Upper lobe of right lung (tissue), 1 donor: ENCODE data around the gene POC1A. TPM values are rescaled to one million over a fixed set of nuclear protein-coding genes. Genes with fewer than 3 reads are reported as not detected.

ENCODE experiments used
- ATAC-seq: fragments of 200-7000 bp; cut with Tn5 transposase; one replicate; pipeline ENCODE4 v1.9.1; 2020; ENCODE audit warnings: mild to moderate bottlenecking, moderate library complexity
- DNase-seq: peaks from one replicate; pipeline ENCODE4 v3.0.0-alpha.2; 2020
- H3K27ac ChIP-seq: fragments of 200-600 bp; one replicate; pipeline ENCODE4 v1.8.0; 2022
- H3K27me3 ChIP-seq: fragments of 200-600 bp; one replicate; pipeline ENCODE4 v1.8.0; 2022; ENCODE audit warnings: mild to moderate bottlenecking
- H3K36me3 ChIP-seq: fragments of 200-600 bp; one replicate; pipeline ENCODE4 v1.8.0; 2022
- H3K4me1 ChIP-seq: fragments of 200-600 bp; one replicate; pipeline ENCODE4 v1.8.0; 2022
- H3K4me3 ChIP-seq: fragments of 200-600 bp; one replicate; pipeline ENCODE4 v1.8.0; 2022; ENCODE audit warnings: mild to moderate bottlenecking
- H3K9me3 ChIP-seq: fragments of 200-600 bp; one replicate; pipeline ENCODE4 v1.8.0; 2022
- CTCF ChIP-seq: fragments of 200-600 bp; IDR thresholded peaks from one replicate; pipeline ENCODE4 v1.8.0; 2022; ENCODE audit warnings: antibody characterized with exemption
- intact Hi-C: fragments of 100-400 bp; cut with DNase I; formaldehyde crosslinking; loops from one replicate; pipeline ENCODE4 v1.11.0; 2022
- total RNA-seq: library from RNA; stranded (reverse); fragmentation: NEBNext Ultra II Directional; extraction: Animal tissue kit (Norgen Biotek cat#: 25700); gene quantifications from one replicate; pipeline ENCODE4 v1.2.1, GENCODE V29; 2021
- donor health status: DM: no; HTN: yes; CAD: no; lungs with severe emphysema.

Gene POC1A
- total RNA-seq, 1 donor from 2014 or later, result 2.5 TPM

GRCh38 chr3:52097851-52098507 lies 56.2 kb downstream of the POC1A start:
- no peak for ATAC-seq

GRCh38 chr3:52095990-52096775 lies 58.0 kb downstream of the POC1A start:
- ATAC-seq (peak; percentile 9), DNase-seq (peak; percentile 40)
- Histone ChIP-seq H3K27me3 (no peaks in the 10 kb centered on the region), H3K4me1 (peaks cover 13% of the 10 kb centered on the region), H3K9me3 (peaks cover 2% of the 10 kb centered on the region), H3K36me3 (no peaks in the 10 kb centered on the region), H3K4me3 (no peak overlapping the region), H3K27ac (no peak overlapping the region)
- TF ChIP-seq CTCF, result no peak
- intact Hi-C loops, result no loop called here

More at GRCh38 chr3:52097851-52098507, 56.2 kb downstream of the POC1A start:
- intact Hi-C loops, result no loop called here
- Histone ChIP-seq H3K36me3 (no peaks in the 10 kb centered on the region), H3K4me1 (peaks cover 3% of the 10 kb centered on the region), H3K9me3 (peaks cover 7% of the 10 kb centered on the region), H3K27ac (peak overlapping the region; percentile 30), H3K27me3 (no peaks in the 10 kb centered on the region), H3K4me3 (no peak overlapping the region)
- DNase-seq, result peak; percentile 30
- TF ChIP-seq CTCF, result no peak

GRCh38 chr3:52094571-52095485 lies 59.4 kb downstream of the POC1A start:
- ATAC-seq (no peak), DNase-seq (peak; percentile 46)
- no peak overlapping the region for H3K4me3 ChIP-seq
- no peaks in the 10 kb centered on the region for H3K36me3 ChIP-seq
- peaks cover 26% of the 10 kb centered on the region for H3K4me1 ChIP-seq
- no peak for TF ChIP-seq CTCF
- no peaks in the 10 kb centered on the region for H3K27me3 ChIP-seq
- no peaks in the 10 kb centered on the region for H3K9me3 ChIP-seq
- intact Hi-C loops, result no loop called here
- H3K27ac ChIP-seq, result no peak overlapping the region

- no peak for TF ChIP-seq CTCF
- Histone ChIP-seq H3K4me3 (no peak overlapping the region), H3K27ac (no peak overlapping the region), H3K27me3 (no peaks in the 10 kb centered on the region), H3K9me3 (no peaks in the 10 kb centered on the region), H3K4me1 (peaks cover 32% of the 10 kb centered on the region), H3K36me3 (no peaks in the 10 kb centered on the region)
- DNase-seq (peak; percentile 59), ATAC-seq (no peak)
- intact Hi-C loops, result no loop called here
These were observed 60.3 kb downstream of the POC1A start for GRCh38 chr3:52093756-52094545.

GRCh38 chr3:52092891-52093290 lies 61.3 kb downstream of the POC1A start:
- H3K4me3 ChIP-seq, result no peak overlapping the region
- H3K4me1 ChIP-seq, result peaks cover 39% of the 10 kb centered on the region
- H3K9me3 ChIP-seq, result no peaks in the 10 kb centered on the region
- TF ChIP-seq CTCF, result no peak
- DNase-seq (peak; percentile 34), ATAC-seq (no peak)
- H3K36me3 ChIP-seq, result no peaks in the 10 kb centered on the region
- H3K27me3 ChIP-seq, result no peaks in the 10 kb centered on the region
- no peak overlapping the region for H3K27ac ChIP-seq
- intact Hi-C loops, result no loop called here
